ENCODE data around the gene LETM1.

The LETM1 gene

GRCh38 chr4:1783015-1783414 lies 72.9 kb downstream of the LETM1 start:
- in situ Hi-C loops (cut with MboI; ENCODE audit: low sequenced_read_pairs), result no loop called here

- in situ Hi-C loops (cut with MboI; ENCODE audit: low sequenced_read_pairs), result no loop called here
These were observed 75.5 kb downstream of the LETM1 start for GRCh38 chr4:1780435-1780834.

DNA sequence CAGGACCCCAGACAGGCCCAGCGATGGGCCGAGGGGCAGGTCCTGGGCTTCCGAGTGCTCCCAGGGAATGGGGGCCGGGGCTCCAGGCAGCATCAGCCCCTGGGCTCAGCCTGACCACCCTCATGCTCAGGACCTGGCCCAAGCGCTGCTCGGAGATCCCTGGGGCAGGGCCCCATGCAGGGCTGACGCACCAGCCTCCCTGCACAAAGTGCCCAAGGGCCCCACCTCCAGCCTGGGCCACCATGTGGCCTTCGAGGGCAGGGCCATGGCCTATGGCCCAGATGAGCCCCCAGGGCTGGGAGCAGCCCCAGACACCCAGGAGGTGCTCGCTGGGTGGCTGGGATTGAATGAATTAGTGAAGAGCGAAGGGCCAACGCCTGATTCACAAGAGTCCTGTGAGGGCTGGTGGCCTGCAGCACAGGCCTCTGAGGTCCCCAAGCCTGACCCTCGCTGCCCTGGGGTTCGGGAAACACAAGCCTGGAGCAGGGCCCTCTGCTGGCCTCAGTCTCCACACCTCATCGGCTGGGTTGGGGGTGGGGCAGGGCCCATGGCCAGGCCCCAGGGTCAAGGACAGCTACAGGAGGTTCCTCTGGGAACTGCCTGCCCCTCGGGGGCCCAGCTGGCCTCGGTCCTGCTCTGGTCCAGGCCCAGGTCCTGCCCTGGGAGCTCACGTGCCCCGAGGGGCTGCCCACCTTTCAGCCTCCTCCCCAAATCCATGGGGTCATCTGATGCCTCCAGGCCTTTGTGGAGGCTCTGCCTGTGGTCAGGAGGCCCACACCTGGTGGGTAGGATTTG lies 76.2 kb downstream of the LETM1 start:
- in situ Hi-C loops (cut with MboI; ENCODE audit: low sequenced_read_pairs), result no loop called here

GRCh38 chr4:1778642-1779392 lies 77.1 kb downstream of the LETM1 start:
- in situ Hi-C loops (cut with MboI; ENCODE audit: low sequenced_read_pairs), result no loop called here

- in situ Hi-C loops (cut with MboI; ENCODE audit: low sequenced_read_pairs), result no loop called here
These were observed 77.9 kb downstream of the LETM1 start for GRCh38 chr4:1777822-1778641.

- in situ Hi-C loops (cut with MboI; ENCODE audit: low sequenced_read_pairs), result no loop called here
These were observed 79.3 kb downstream of the LETM1 start for GRCh38 chr4:1776521-1777161.

DNA sequence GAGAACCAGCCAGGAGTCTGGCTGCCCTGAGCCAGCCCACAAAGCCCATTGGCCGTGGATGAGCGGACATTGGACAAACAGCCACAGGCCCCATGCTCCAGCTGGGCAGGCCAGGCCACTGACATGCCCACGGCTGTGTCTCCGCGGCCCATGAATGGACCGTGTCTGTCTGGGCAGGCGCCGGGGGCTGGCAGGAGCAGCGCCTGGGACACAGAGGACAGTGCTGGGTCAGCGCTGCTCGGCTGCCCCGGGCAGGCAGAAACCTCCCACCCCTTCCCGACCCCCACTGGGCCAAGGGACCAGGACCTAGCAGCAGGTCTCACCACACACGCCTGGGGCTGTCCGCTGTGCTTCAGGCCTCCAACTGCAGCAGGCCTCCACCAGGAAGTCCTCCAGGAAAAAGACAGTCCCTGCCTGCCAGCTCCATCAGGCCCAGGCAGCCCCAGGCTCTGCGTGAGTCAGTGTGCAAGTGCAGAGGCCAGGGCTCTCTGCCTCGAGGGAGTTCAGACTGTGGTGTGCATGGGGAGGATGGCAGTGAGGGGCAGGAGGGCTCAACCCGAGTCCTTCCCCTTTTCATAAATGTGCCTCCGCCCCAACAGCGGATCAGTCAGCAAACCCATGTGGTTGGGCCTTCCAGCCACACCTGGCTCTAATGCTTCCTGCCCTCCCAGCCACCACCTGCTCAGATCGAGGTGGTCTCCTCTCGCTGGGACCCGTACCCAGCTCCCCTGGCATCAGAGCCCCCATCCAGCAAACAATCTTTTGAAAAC lies 80.0 kb downstream of the LETM1 start:
- in situ Hi-C loops (cut with MboI; ENCODE audit: low sequenced_read_pairs), result no loop called here

GRCh38 chr4:1773754-1774153 lies 82.2 kb downstream of the LETM1 start:
- in situ Hi-C loops (cut with MboI; ENCODE audit: low sequenced_read_pairs), result no loop called here

- in situ Hi-C loops (cut with MboI; ENCODE audit: low sequenced_read_pairs), result no loop called here
These were observed 83.0 kb downstream of the LETM1 start for GRCh38 chr4:1772853-1773538.

DNA sequence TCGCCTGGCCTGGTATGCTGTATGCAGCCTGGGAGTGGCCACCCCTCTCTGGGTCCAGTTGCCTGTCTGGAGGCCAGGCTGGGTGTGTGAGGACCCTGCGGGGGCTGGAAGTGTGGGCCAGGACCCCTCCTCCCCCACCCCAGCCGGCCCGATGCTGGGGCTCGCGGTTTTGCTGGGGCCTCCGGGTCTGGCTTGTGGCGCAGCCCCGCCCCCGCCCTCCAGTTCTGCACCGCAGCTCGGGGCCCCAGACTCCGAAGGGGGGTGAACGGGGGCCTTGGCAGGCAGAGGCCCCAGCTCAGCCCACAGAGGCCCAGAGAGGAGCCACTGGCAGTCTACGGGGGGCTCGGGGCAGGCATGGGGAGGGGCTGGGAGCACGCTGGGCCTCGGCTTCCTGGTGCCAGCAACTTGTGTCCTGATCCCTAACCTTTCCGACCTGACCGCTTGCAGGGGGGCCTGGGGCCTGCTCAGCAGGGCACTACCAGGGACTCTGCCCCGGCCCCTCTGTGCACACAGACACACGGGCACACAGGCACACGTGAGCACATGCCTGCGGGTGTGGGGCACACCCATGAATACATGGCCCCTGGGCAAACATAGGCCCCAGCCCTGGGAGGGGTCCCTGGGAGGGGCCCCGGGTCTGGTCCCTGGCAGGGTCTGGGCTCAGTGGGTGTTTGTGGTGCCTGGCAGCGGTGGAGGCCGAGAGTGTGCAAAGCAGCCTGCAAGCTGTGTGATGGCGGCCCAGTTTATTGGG lies 84.2 kb downstream of the LETM1 start:
- in situ Hi-C loops (cut with MboI; ENCODE audit: low sequenced_read_pairs), result no loop called here

DNA sequence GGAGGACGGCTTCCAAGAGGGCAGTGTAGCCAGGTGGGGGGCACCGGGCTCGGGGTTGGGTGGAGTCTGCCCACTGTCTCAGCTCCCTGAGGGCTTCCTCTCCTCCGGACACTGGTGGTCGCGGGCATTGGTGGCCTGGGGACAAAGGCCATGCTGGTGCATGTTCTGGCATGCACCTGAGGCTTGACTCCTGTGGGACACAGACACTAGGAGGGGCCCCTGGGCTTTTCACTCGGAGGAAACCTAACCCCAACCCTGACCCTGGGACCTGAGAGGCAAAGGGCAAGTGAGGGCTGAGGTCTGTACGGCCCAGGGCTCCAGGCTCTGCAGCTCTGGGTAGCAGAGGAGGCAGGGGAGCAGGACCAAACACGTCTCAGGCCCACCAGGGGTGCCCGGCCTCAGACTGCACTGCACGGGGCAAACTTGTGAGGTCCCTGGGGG lies 85.1 kb downstream of the LETM1 start:
- in situ Hi-C loops (cut with MboI; ENCODE audit: low sequenced_read_pairs), result no loop called here

DNA sequence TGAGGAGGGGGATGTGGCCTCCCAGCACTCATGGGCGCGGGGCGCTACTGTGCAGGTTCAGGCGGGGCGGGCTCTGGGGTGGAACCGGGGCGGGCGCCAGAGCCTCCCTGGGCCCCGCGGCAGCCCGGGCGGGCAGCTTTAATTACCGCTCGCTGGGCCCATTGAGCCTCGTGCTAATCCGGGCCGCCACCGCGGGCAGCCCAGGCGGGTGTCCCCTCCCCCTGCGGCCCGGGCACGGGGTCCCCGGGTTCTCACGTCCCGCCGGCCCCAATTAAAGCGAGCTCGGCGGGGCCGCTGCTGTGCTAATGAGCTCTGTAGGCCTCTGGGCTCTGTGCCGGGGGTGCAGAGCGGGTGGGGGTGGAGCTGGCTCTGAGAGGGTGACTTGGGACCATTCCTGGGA lies 85.7 kb downstream of the LETM1 start:
- in situ Hi-C loops (cut with MboI; ENCODE audit: low sequenced_read_pairs), result no loop called here

- in situ Hi-C loops (cut with MboI; ENCODE audit: low sequenced_read_pairs), result no loop called here
These were observed 86.3 kb downstream of the LETM1 start for GRCh38 chr4:1769692-1770091.

GRCh38 chr4:1768367-1769034 lies 87.5 kb downstream of the LETM1 start:
- in situ Hi-C loops (cut with MboI; ENCODE audit: low sequenced_read_pairs), result no loop called here

- in situ Hi-C loops (cut with MboI; ENCODE audit: low sequenced_read_pairs), result no loop called here
These were observed 88.1 kb downstream of the LETM1 start for GRCh38 chr4:1767770-1768366.

- in situ Hi-C loops (cut with MboI; ENCODE audit: low sequenced_read_pairs), result no loop called here
These were observed 88.7 kb downstream of the LETM1 start for GRCh38 chr4:1767061-1767769.

Measured in hTERT RPE-1 (cell line).